DND-41 (cell line): ENCODE results near the gene NUDT2.

Source experiments
- EZH2 ChIP-seq: IDR thresholded peaks from 3 replicates; pipeline ENCODE4 v1.6.1; 2012; ENCODE audit warnings: borderline replicate concordance, low read depth, mild to moderate bottlenecking, moderate library complexity, low read length, inconsistent platforms; ENCODE audit not compliant: severe bottlenecking
- TF ChIP-seq, protein P1 (sequence below): IDR thresholded peaks from 2 replicates; pipeline ENCODE4 v1.5.1; 2012; ENCODE audit warnings: borderline replicate concordance, low read length, moderate library complexity, mild to moderate bottlenecking; ENCODE audit not compliant: poor library complexity, severe bottlenecking; ENCODE audit errors: extremely low read depth

GRCh38 chr9:34291023-34291422 is 38.3 kb upstream of the NUDT2 start:
- TF ChIP-seq, protein P1, sequence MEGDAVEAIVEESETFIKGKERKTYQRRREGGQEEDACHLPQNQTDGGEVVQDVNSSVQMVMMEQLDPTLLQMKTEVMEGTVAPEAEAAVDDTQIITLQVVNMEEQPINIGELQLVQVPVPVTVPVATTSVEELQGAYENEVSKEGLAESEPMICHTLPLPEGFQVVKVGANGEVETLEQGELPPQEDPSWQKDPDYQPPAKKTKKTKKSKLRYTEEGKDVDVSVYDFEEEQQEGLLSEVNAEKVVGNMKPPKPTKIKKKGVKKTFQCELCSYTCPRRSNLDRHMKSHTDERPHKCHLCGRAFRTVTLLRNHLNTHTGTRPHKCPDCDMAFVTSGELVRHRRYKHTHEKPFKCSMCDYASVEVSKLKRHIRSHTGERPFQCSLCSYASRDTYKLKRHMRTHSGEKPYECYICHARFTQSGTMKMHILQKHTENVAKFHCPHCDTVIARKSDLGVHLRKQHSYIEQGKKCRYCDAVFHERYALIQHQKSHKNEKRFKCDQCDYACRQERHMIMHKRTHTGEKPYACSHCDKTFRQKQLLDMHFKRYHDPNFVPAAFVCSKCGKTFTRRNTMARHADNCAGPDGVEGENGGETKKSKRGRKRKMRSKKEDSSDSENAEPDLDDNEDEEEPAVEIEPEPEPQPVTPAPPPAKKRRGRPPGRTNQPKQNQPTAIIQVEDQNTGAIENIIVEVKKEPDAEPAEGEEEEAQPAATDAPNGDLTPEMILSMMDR = no peak
- TF ChIP-seq EZH2 = no peak
